ENCODE measurements around the gene TYW3.

Gene TYW3

GRCh38 chr1:74772945-74773344 is 40.0 kb downstream of the TYW3 start:
- no peaks in the 10 kb centered on the region for H3K79me1 ChIP-seq (replicated peaks; ENCODE audit: low read length, poor library complexity, severe bottlenecking)
- H3K4me1 ChIP-seq (ENCODE audit: control insufficient read depth, insufficient read depth, low read depth, low read length), result no peaks in the 10 kb centered on the region
- H3K9me3 ChIP-seq (ENCODE audit: control insufficient read depth, low read length), result no peaks in the 10 kb centered on the region
- DNase-seq, result peak; percentile 59
- H2AFZ ChIP-seq (ENCODE audit: low read depth, low read length), result no peak overlapping the region
- H3K36me3 ChIP-seq (ENCODE audit: control insufficient read depth in 1 of 2, insufficient read depth in 2 of 2, low read depth in 1 of 2, low read length in 2 of 2), result no peaks in the 10 kb centered on the region
- no peak overlapping the region for H2BK12ac ChIP-seq (ENCODE audit: low read length in 2 of 2)
- no peak overlapping the region for H3K27ac ChIP-seq (ENCODE audit: low read length, poor library complexity, severe bottlenecking)
- no peak overlapping the region for H3K18ac ChIP-seq (ENCODE audit: low read depth in 1 of 2, low read length in 2 of 2)
- H3K23ac ChIP-seq (ENCODE audit: low read length in 2 of 2), result no peak overlapping the region
- H4K8ac ChIP-seq (ENCODE audit: low read length), result no peak overlapping the region
- H4K91ac ChIP-seq (ENCODE audit: low read length), result no peak overlapping the region
- H3K4ac ChIP-seq (ENCODE audit: low read depth in 1 of 2, low read length in 2 of 2), result no peak overlapping the region
- H2AK5ac ChIP-seq (ENCODE audit: low read length, severe bottlenecking), result no peak overlapping the region
- no peak overlapping the region for H3K4me2 ChIP-seq (ENCODE audit: low read length, poor library complexity, severe bottlenecking)
- no peak overlapping the region for H2BK5ac ChIP-seq (ENCODE audit: low read depth, low read length, poor library complexity, severe bottlenecking)
- no peak overlapping the region for H3K9ac ChIP-seq (ENCODE audit: low read length)
- no peak overlapping the region for H3K14ac ChIP-seq (ENCODE audit: low read length in 2 of 2)
- H3K27me3 ChIP-seq (ENCODE audit: control insufficient read depth in 1 of 2, insufficient read depth in 1 of 2, low read length in 2 of 2), result no peaks in the 10 kb centered on the region
- no peak overlapping the region for H2BK120ac ChIP-seq (ENCODE audit: low read depth, low read length)
- 56% methylated on average over 1 of the region's 1 CpG for WGBS
- H3K4me3 ChIP-seq (ENCODE audit: insufficient read depth in 1 of 2, low read depth in 1 of 2, low read length in 2 of 2), result no peak overlapping the region
- H2BK15ac ChIP-seq (ENCODE audit: low read depth, poor library complexity, severe bottlenecking), result no peak overlapping the region

GRCh38 chr1:74773582-74773981 is 40.6 kb downstream of the TYW3 start:
- no peak overlapping the region for H3K27ac ChIP-seq (ENCODE audit: low read length, poor library complexity, severe bottlenecking)
- H2BK15ac ChIP-seq (ENCODE audit: low read depth, poor library complexity, severe bottlenecking), result no peak overlapping the region
- H4K8ac ChIP-seq (ENCODE audit: low read length), result no peak overlapping the region
- H2BK5ac ChIP-seq (ENCODE audit: low read depth, low read length, poor library complexity, severe bottlenecking), result no peak overlapping the region
- H3K36me3 ChIP-seq (ENCODE audit: control insufficient read depth in 1 of 2, insufficient read depth in 2 of 2, low read depth in 1 of 2, low read length in 2 of 2), result no peaks in the 10 kb centered on the region
- H3K4me2 ChIP-seq (ENCODE audit: low read length, poor library complexity, severe bottlenecking), result no peak overlapping the region
- no peaks in the 10 kb centered on the region for H3K79me1 ChIP-seq (replicated peaks; ENCODE audit: low read length, poor library complexity, severe bottlenecking)
- H2AFZ ChIP-seq (ENCODE audit: low read depth, low read length), result no peak overlapping the region
- no peak overlapping the region for H4K91ac ChIP-seq (ENCODE audit: low read length)
- no peak overlapping the region for H2BK12ac ChIP-seq (ENCODE audit: low read length in 2 of 2)
- H3K4me1 ChIP-seq (ENCODE audit: control insufficient read depth, insufficient read depth, low read depth, low read length), result no peaks in the 10 kb centered on the region
- no peak overlapping the region for H3K4ac ChIP-seq (ENCODE audit: low read depth in 1 of 2, low read length in 2 of 2)
- H2BK120ac ChIP-seq (ENCODE audit: low read depth, low read length), result no peak overlapping the region
- DNase-seq, result peak; percentile 19
- no peak overlapping the region for H3K23ac ChIP-seq (ENCODE audit: low read length in 2 of 2)
- WGBS, result 83% methylated on average over 1 of the region's 2 CpGs
- no peak overlapping the region for H3K18ac ChIP-seq (ENCODE audit: low read depth in 1 of 2, low read length in 2 of 2)
- no peak overlapping the region for H3K14ac ChIP-seq (ENCODE audit: low read length in 2 of 2)
- no peak overlapping the region for H2AK5ac ChIP-seq (ENCODE audit: low read length, severe bottlenecking)
- no peaks in the 10 kb centered on the region for H3K27me3 ChIP-seq (ENCODE audit: control insufficient read depth in 1 of 2, insufficient read depth in 1 of 2, low read length in 2 of 2)
- H3K9ac ChIP-seq (ENCODE audit: low read length), result no peak overlapping the region
- H3K4me3 ChIP-seq (ENCODE audit: insufficient read depth in 1 of 2, low read depth in 1 of 2, low read length in 2 of 2), result no peak overlapping the region
- H3K9me3 ChIP-seq (ENCODE audit: control insufficient read depth, low read length), result no peaks in the 10 kb centered on the region

GRCh38 chr1:74775735-74776134 is 42.8 kb downstream of the TYW3 start:
- H2AFZ ChIP-seq (ENCODE audit: low read depth, low read length), result no peak overlapping the region
- no peaks in the 10 kb centered on the region for H3K27me3 ChIP-seq (ENCODE audit: control insufficient read depth in 1 of 2, insufficient read depth in 1 of 2, low read length in 2 of 2)
- no peak overlapping the region for H2AK5ac ChIP-seq (ENCODE audit: low read length, severe bottlenecking)
- H2BK120ac ChIP-seq (ENCODE audit: low read depth, low read length), result no peak overlapping the region
- H4K91ac ChIP-seq (ENCODE audit: low read length), result no peak overlapping the region
- DNase-seq, result no peak
- H4K8ac ChIP-seq (ENCODE audit: low read length), result no peak overlapping the region
- no peak overlapping the region for H3K4me3 ChIP-seq (ENCODE audit: insufficient read depth in 1 of 2, low read depth in 1 of 2, low read length in 2 of 2)
- H2BK5ac ChIP-seq (ENCODE audit: low read depth, low read length, poor library complexity, severe bottlenecking), result no peak overlapping the region
- no peaks in the 10 kb centered on the region for H3K9me3 ChIP-seq (ENCODE audit: control insufficient read depth, low read length)
- H3K79me1 ChIP-seq (replicated peaks; ENCODE audit: low read length, poor library complexity, severe bottlenecking), result no peaks in the 10 kb centered on the region
- no peaks in the 10 kb centered on the region for H3K4me1 ChIP-seq (ENCODE audit: control insufficient read depth, insufficient read depth, low read depth, low read length)
- no peak overlapping the region for H3K4ac ChIP-seq (ENCODE audit: low read depth in 1 of 2, low read length in 2 of 2)
- WGBS, result 100% methylated on average over 1 of the region's 2 CpGs
- H3K9ac ChIP-seq (ENCODE audit: low read length), result no peak overlapping the region
- H2BK15ac ChIP-seq (ENCODE audit: low read depth, poor library complexity, severe bottlenecking), result no peak overlapping the region
- no peak overlapping the region for H3K4me2 ChIP-seq (ENCODE audit: low read length, poor library complexity, severe bottlenecking)
- no peaks in the 10 kb centered on the region for H3K36me3 ChIP-seq (ENCODE audit: control insufficient read depth in 1 of 2, insufficient read depth in 2 of 2, low read depth in 1 of 2, low read length in 2 of 2)
- H3K14ac ChIP-seq (ENCODE audit: low read length in 2 of 2), result no peak overlapping the region
- no peak overlapping the region for H3K23ac ChIP-seq (ENCODE audit: low read length in 2 of 2)
- no peak overlapping the region for H3K27ac ChIP-seq (ENCODE audit: low read length, poor library complexity, severe bottlenecking)
- H3K18ac ChIP-seq (ENCODE audit: low read depth in 1 of 2, low read length in 2 of 2), result no peak overlapping the region
- no peak overlapping the region for H2BK12ac ChIP-seq (ENCODE audit: low read length in 2 of 2)

- WGBS, result no CpG with 5 or more reads among the region's 1 CpG
- Histone ChIP-seq H3K23ac (ENCODE audit: low read length in 2 of 2) (no peak overlapping the region), H2AFZ (ENCODE audit: low read depth, low read length) (no peak overlapping the region), H4K91ac (ENCODE audit: low read length) (no peak overlapping the region), H3K14ac (ENCODE audit: low read length in 2 of 2) (no peak overlapping the region), H3K27ac (ENCODE audit: low read length, poor library complexity, severe bottlenecking) (no peak overlapping the region), H3K36me3 (ENCODE audit: control insufficient read depth in 1 of 2, insufficient read depth in 2 of 2, low read depth in 1 of 2, low read length in 2 of 2) (no peaks in the 10 kb centered on the region), H3K79me1 (replicated peaks; ENCODE audit: low read length, poor library complexity, severe bottlenecking) (no peaks in the 10 kb centered on the region), H4K8ac (ENCODE audit: low read length) (no peak overlapping the region), H3K4ac (ENCODE audit: low read depth in 1 of 2, low read length in 2 of 2) (no peak overlapping the region), H2BK5ac (ENCODE audit: low read depth, low read length, poor library complexity, severe bottlenecking) (no peak overlapping the region), H2BK12ac (ENCODE audit: low read length in 2 of 2) (no peak overlapping the region), H2BK120ac (ENCODE audit: low read depth, low read length) (no peak overlapping the region), H3K9me3 (ENCODE audit: control insufficient read depth, low read length) (no peaks in the 10 kb centered on the region), H3K18ac (ENCODE audit: low read depth in 1 of 2, low read length in 2 of 2) (no peak overlapping the region), H3K4me2 (ENCODE audit: low read length, poor library complexity, severe bottlenecking) (no peak overlapping the region), H3K27me3 (ENCODE audit: control insufficient read depth in 1 of 2, insufficient read depth in 1 of 2, low read length in 2 of 2) (no peaks in the 10 kb centered on the region), H3K4me3 (ENCODE audit: insufficient read depth in 1 of 2, low read depth in 1 of 2, low read length in 2 of 2) (no peak overlapping the region), H2BK15ac (ENCODE audit: low read depth, poor library complexity, severe bottlenecking) (no peak overlapping the region), H3K9ac (ENCODE audit: low read length) (no peak overlapping the region), H2AK5ac (ENCODE audit: low read length, severe bottlenecking) (no peak overlapping the region), H3K4me1 (ENCODE audit: control insufficient read depth, insufficient read depth, low read depth, low read length) (no peaks in the 10 kb centered on the region)
- DNase-seq, result no peak
These were observed 44.6 kb downstream of the TYW3 start for GRCh38 chr1:74777525-74777924.

Measured in mesenchymal stem cell (in vitro differentiated cells and primary cell).